Ovary (tissue), 3 donors: Measurements from ENCODE around the gene PLEKHN1.

ENCODE experiments used
- EP300 ChIP-seq: sonication (generic); formaldehyde crosslinking; IDR thresholded peaks from one replicate; pipeline ENCODE4 v1.6.1; 2017; ENCODE audit warnings: antibody characterized with exemption
- POLR2A ChIP-seq: fragments of 450-650 bp; IDR thresholded peaks from one replicate; pipeline ENCODE4 v1.6.1; 2017; ENCODE audit warnings: antibody characterized with exemption, mild to moderate bottlenecking, moderate library complexity
- TF ChIP-seq, protein P1 (sequence below), 3 donors: fragments of 450-650 bp in 2 of 3; fragments of 200-600 bp in 1 of 3; IDR thresholded peaks; one replicate each; pipeline versions ENCODE4 v1.5.1 to v1.8.0; 2016 to 2022; ENCODE audit warnings: antibody characterized with exemption in 3 of 3, mild to moderate bottlenecking in 1 of 3
- donor health status: DM: no; HTN: no; CAD: no.

DNA sequence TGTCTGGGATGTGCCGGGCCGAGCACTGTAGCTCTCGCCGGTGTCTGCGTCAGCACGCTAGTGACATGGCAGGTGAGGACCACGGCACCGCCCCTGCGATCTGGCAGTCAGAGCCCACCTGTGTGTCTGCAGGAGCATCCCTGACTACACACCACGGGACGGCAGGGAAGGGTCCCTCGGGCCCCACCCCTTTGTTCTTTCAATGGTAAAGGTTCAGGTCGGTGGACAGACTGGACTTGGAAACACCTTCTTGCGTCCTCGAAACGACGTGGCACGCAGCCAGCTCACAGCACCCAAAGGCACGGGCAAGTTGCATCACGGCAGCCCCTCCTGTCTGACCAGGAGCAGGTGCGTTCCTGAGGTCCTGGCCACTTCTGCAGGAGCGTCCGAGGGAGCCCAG, 46.3 kb upstream of the PLEKHN1 start:
- TF ChIP-seq, protein P1, sequence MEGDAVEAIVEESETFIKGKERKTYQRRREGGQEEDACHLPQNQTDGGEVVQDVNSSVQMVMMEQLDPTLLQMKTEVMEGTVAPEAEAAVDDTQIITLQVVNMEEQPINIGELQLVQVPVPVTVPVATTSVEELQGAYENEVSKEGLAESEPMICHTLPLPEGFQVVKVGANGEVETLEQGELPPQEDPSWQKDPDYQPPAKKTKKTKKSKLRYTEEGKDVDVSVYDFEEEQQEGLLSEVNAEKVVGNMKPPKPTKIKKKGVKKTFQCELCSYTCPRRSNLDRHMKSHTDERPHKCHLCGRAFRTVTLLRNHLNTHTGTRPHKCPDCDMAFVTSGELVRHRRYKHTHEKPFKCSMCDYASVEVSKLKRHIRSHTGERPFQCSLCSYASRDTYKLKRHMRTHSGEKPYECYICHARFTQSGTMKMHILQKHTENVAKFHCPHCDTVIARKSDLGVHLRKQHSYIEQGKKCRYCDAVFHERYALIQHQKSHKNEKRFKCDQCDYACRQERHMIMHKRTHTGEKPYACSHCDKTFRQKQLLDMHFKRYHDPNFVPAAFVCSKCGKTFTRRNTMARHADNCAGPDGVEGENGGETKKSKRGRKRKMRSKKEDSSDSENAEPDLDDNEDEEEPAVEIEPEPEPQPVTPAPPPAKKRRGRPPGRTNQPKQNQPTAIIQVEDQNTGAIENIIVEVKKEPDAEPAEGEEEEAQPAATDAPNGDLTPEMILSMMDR (IDR thresholded peaks at IDR 0.05): no peak
- TF ChIP-seq POLR2A (no peak), EP300 (no peak)
